Measurements from ENCODE around the gene FALEC.

Gene FALEC

GRCh38 chr1:150474869-150475268, 40.7 kb upstream of the FALEC start:
- Histone ChIP-seq H3K36me3 (replicated peaks) (peaks cover 18% of the 10 kb centered on the region), H3K4me3 (ENCODE audit: low read depth, low read length) (no peak overlapping the region), H3K27ac (no peak overlapping the region), H3K27me3 (replicated peaks) (no peaks in the 10 kb centered on the region)
- DNase-seq = no peak
- in situ Hi-C loops (cut with HindIII; ENCODE audit: low pct_ligation_motif_present, low sequenced_read_pairs) = no loop called here
- TF ChIP-seq CTCF (IDR thresholded peaks at IDR 0.05; ENCODE audit: low read depth, low read length, missing control alignments) = no peak

- TF ChIP-seq CTCF (IDR thresholded peaks at IDR 0.05; ENCODE audit: low read depth, low read length, missing control alignments) = no peak
- H3K27me3 ChIP-seq (replicated peaks) = no peaks in the 10 kb centered on the region
- DNase-seq = no peak
- in situ Hi-C loops (cut with HindIII; ENCODE audit: low pct_ligation_motif_present, low sequenced_read_pairs) = no loop called here
- H3K36me3 ChIP-seq (replicated peaks) = peaks cover 9% of the 10 kb centered on the region
- no peak overlapping the region for H3K27ac ChIP-seq
- no peak overlapping the region for H3K4me3 ChIP-seq (ENCODE audit: low read depth, low read length)
These were observed 38.8 kb upstream of the FALEC start for GRCh38 chr1:150476754-150477153.

- no peak overlapping the region for H3K4me3 ChIP-seq (ENCODE audit: low read depth, low read length)
- in situ Hi-C loops (cut with HindIII; ENCODE audit: low pct_ligation_motif_present, low sequenced_read_pairs) = no loop called here
- no peaks in the 10 kb centered on the region for H3K27me3 ChIP-seq (replicated peaks)
- H3K27ac ChIP-seq = peak overlapping the region; percentile 52
- TF ChIP-seq CTCF (IDR thresholded peaks at IDR 0.05; ENCODE audit: low read depth, low read length, missing control alignments) = no peak
- H3K36me3 ChIP-seq (replicated peaks) = peaks cover 3% of the 10 kb centered on the region
- no peak for DNase-seq
These were observed 38.2 kb upstream of the FALEC start for GRCh38 chr1:150477320-150477719.

- no peak for TF ChIP-seq CTCF (IDR thresholded peaks at IDR 0.05; ENCODE audit: low read depth, low read length, missing control alignments)
- no peaks in the 10 kb centered on the region for H3K27me3 ChIP-seq (replicated peaks)
- peak; percentile 88 for DNase-seq
- in situ Hi-C loops (cut with HindIII; ENCODE audit: low pct_ligation_motif_present, low sequenced_read_pairs) = no loop called here
- no peak overlapping the region for H3K4me3 ChIP-seq (ENCODE audit: low read depth, low read length)
- H3K36me3 ChIP-seq (replicated peaks) = no peaks in the 10 kb centered on the region
- peak overlapping the region; percentile 52 for H3K27ac ChIP-seq
These were observed 37.8 kb upstream of the FALEC start for GRCh38 chr1:150477733-150478132.

GRCh38 chr1:150479370-150479769, 36.2 kb upstream of the FALEC start:
- Histone ChIP-seq H3K36me3 (replicated peaks) (no peaks in the 10 kb centered on the region), H3K27ac (no peak overlapping the region), H3K4me3 (ENCODE audit: low read depth, low read length) (no peak overlapping the region), H3K27me3 (replicated peaks) (no peaks in the 10 kb centered on the region)
- in situ Hi-C loops (cut with HindIII; ENCODE audit: low pct_ligation_motif_present, low sequenced_read_pairs) = no loop called here
- no peak for DNase-seq
- no peak for TF ChIP-seq CTCF (IDR thresholded peaks at IDR 0.05; ENCODE audit: low read depth, low read length, missing control alignments)

- Histone ChIP-seq H3K27ac (no peak overlapping the region), H3K4me3 (ENCODE audit: low read depth, low read length) (no peak overlapping the region), H3K36me3 (replicated peaks) (no peaks in the 10 kb centered on the region), H3K27me3 (replicated peaks) (no peaks in the 10 kb centered on the region)
- in situ Hi-C loops (cut with HindIII; ENCODE audit: low pct_ligation_motif_present, low sequenced_read_pairs) = no loop called here
- DNase-seq = no peak
- TF ChIP-seq CTCF (IDR thresholded peaks at IDR 0.05; ENCODE audit: low read depth, low read length, missing control alignments) = no peak
These were observed 35.6 kb upstream of the FALEC start for GRCh38 chr1:150479927-150480352.

Data from brain microvascular endothelial cell (primary cell).